ENCODE results near the gene RANBP3. TPM values are rescaled to one million over a fixed set of nuclear protein-coding genes. Genes with fewer than 3 reads are reported as not detected.

Gene RANBP3
- total and polyA plus RNA-seq, 2 experiments from 2014 or later, result 40.2 to 98.3 TPM

- TF ChIP-seq, protein P1, sequence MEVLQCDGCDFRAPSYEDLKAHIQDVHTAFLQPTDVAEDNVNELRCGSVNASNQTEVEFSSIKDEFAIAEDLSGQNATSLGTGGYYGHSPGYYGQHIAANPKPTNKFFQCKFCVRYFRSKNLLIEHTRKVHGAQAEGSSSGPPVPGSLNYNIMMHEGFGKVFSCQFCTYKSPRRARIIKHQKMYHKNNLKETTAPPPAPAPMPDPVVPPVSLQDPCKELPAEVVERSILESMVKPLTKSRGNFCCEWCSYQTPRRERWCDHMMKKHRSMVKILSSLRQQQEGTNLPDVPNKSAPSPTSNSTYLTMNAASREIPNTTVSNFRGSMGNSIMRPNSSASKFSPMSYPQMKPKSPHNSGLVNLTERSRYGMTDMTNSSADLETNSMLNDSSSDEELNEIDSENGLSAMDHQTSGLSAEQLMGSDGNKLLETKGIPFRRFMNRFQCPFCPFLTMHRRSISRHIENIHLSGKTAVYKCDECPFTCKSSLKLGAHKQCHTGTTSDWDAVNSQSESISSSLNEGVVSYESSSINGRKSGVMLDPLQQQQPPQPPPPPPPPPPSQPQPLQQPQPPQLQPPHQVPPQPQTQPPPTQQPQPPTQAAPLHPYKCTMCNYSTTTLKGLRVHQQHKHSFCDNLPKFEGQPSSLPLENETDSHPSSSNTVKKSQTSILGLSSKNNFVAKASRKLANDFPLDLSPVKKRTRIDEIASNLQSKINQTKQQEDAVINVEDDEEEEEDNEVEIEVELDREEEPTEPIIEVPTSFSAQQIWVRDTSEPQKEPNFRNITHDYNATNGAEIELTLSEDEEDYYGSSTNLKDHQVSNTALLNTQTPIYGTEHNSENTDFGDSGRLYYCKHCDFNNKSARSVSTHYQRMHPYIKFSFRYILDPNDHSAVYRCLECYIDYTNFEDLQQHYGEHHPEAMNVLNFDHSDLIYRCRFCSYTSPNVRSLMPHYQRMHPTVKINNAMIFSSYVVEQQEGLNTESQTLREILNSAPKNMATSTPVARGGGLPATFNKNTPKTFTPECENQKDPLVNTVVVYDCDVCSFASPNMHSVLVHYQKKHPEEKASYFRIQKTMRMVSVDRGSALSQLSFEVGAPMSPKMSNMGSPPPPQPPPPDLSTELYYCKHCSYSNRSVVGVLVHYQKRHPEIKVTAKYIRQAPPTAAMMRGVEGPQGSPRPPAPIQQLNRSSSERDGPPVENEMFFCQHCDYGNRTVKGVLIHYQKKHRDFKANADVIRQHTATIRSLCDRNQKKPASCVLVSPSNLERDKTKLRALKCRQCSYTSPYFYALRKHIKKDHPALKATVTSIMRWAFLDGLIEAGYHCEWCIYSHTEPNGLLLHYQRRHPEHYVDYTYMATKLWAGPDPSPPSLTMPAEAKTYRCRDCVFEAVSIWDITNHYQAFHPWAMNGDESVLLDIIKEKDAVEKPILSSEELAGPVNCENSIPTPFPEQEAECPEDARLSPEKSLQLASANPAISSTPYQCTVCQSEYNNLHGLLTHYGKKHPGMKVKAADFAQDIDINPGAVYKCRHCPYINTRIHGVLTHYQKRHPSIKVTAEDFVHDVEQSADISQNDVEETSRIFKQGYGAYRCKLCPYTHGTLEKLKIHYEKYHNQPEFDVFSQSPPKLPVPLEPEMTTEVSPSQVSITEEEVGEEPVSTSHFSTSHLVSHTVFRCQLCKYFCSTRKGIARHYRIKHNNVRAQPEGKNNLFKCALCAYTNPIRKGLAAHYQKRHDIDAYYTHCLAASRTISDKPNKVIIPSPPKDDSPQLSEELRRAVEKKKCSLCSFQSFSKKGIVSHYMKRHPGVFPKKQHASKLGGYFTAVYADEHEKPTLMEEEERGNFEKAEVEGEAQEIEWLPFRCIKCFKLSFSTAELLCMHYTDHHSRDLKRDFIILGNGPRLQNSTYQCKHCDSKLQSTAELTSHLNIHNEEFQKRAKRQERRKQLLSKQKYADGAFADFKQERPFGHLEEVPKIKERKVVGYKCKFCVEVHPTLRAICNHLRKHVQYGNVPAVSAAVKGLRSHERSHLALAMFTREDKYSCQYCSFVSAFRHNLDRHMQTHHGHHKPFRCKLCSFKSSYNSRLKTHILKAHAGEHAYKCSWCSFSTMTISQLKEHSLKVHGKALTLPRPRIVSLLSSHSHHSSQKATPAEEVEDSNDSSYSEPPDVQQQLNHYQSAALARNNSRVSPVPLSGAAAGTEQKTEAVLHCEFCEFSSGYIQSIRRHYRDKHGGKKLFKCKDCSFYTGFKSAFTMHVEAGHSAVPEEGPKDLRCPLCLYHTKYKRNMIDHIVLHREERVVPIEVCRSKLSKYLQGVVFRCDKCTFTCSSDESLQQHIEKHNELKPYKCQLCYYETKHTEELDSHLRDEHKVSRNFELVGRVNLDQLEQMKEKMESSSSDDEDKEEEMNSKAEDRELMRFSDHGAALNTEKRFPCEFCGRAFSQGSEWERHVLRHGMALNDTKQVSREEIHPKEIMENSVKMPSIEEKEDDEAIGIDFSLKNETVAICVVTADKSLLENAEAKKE (CRISPR knock-in tag; IDR thresholded peaks at IDR 0.05), result no peak
- no peak for TF ChIP-seq ETS1 (IDR thresholded peaks at IDR 0.05)
- TF ChIP-seq, protein P2, sequence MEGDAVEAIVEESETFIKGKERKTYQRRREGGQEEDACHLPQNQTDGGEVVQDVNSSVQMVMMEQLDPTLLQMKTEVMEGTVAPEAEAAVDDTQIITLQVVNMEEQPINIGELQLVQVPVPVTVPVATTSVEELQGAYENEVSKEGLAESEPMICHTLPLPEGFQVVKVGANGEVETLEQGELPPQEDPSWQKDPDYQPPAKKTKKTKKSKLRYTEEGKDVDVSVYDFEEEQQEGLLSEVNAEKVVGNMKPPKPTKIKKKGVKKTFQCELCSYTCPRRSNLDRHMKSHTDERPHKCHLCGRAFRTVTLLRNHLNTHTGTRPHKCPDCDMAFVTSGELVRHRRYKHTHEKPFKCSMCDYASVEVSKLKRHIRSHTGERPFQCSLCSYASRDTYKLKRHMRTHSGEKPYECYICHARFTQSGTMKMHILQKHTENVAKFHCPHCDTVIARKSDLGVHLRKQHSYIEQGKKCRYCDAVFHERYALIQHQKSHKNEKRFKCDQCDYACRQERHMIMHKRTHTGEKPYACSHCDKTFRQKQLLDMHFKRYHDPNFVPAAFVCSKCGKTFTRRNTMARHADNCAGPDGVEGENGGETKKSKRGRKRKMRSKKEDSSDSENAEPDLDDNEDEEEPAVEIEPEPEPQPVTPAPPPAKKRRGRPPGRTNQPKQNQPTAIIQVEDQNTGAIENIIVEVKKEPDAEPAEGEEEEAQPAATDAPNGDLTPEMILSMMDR (conservative IDR thresholded peaks at IDR 0.05; ENCODE audit: low read depth in 2 of 2), result no peak
- TF ChIP-seq REST (IDR thresholded peaks at IDR 0.05; ENCODE audit: unreplicated experiment), result no peak
- TF ChIP-seq EZH2phosphoT487 (IDR thresholded peaks at IDR 0.05; ENCODE audit: unreplicated experiment), result no peak
- no peak for TF ChIP-seq STAT1 (IDR thresholded peaks at IDR 0.05; ENCODE audit: unreplicated experiment)
- TF ChIP-seq ZNF114 (CRISPR knock-in tag; IDR thresholded peaks at IDR 0.05), result no peak
- no peak for TF ChIP-seq NANOG (IDR thresholded peaks at IDR 0.05; ENCODE audit: borderline replicate concordance)
- TF ChIP-seq CREB1 (CRISPR knock-in tag; IDR thresholded peaks at IDR 0.05; ENCODE audit: low read depth), result no peak
- TF ChIP-seq POLR2AphosphoS5 (IDR thresholded peaks at IDR 0.05; ENCODE audit: low read depth), result no peak
- no peak for TF ChIP-seq EZH2 (IDR thresholded peaks at IDR 0.05; ENCODE audit: low read depth, unreplicated experiment)
- no peak for TF ChIP-seq JUNB (IDR thresholded peaks at IDR 0.05; ENCODE audit: unreplicated experiment)
- TF ChIP-seq ZNF331 (CRISPR knock-in tag; IDR thresholded peaks at IDR 0.05; ENCODE audit: low read depth), result no peak
- H3K4me2 ChIP-seq, result no peak overlapping the region
- H3F3A ChIP-seq (replicated peaks; ENCODE audit: low read depth), result no peaks in the 10 kb centered on the region
- Mint-ChIP-seq H3K9me3 (no peaks in the 10 kb centered on the region; the same call in 2 of the 3 replicates), H3K36me3 (ENCODE audit: low read depth) (no peaks in the 10 kb centered on the region), H3K4me3 (no peak overlapping the region), H3K27ac (no peak overlapping the region), H3K4me1 (no peaks in the 10 kb centered on the region), H3K27me3 (ENCODE audit: insufficient read depth, low read depth, poor library complexity) (peaks cover 4% of the 10 kb centered on the region)
- DNase-seq (ENCODE audit: low spot score), result no peak
- no peak overlapping the region for H3K27ac ChIP-seq (ENCODE audit: low read depth)
- H3K27me3 ChIP-seq (ENCODE audit: insufficient read depth), result no peaks in the 10 kb centered on the region
- no peaks in the 10 kb centered on the region for H3K36me3 ChIP-seq (ENCODE audit: insufficient read depth)
- no peak overlapping the region for H3K4me3 ChIP-seq
- ATAC-seq, result no peak
- H2AFZ ChIP-seq, result no peak overlapping the region
- no peaks in the 10 kb centered on the region for H3K4me1 ChIP-seq (ENCODE audit: insufficient read depth)
- H4K20me1 ChIP-seq (replicated peaks; ENCODE audit: insufficient read depth), result no peaks in the 10 kb centered on the region
- H3K9me2 ChIP-seq (ENCODE audit: insufficient read depth), result no peaks in the 10 kb centered on the region
- H3K79me2 ChIP-seq (replicated peaks; ENCODE audit: insufficient read depth), result no peaks in the 10 kb centered on the region
Measured at GRCh38 chr19:6011794-6012193, 33.9 kb upstream of the RANBP3 start.
